Pancreas (tissue), 10 donors: ENCODE data around the gene TAF3. TPM values are rescaled to one million over a fixed set of nuclear protein-coding genes. Genes with fewer than 3 reads are reported as not detected.

Source experiments
- ATAC-seq, 4 donors: fragments of 200-7000 bp; cut with Tn5 transposase; one replicate each; pipeline versions ENCODE4 v1.8.0 to v1.9.1; 2020; ENCODE audit warnings: mild to moderate bottlenecking in 4 of 4, moderate library complexity in 4 of 4
- DNase-seq, 6 donors: peaks; one replicate each; pipeline ENCODE4 v3.0.0-alpha.2; 2020
- FAIRE-seq: peaks from 2 replicates; lab custom pipeline; 2012; peaks lifted over from hg19 to GRCh38; lab: Jason Lieb, UNC
- H3K27ac ChIP-seq, 4 donors: fragments of 200-600 bp; sonication (generic); 1 replicate in 3 of 4; 2 replicates in 1 of 4; pipeline versions ENCODE4 v1.5.0 to v1.8.0; 2020
- H3K27me3 ChIP-seq, 4 donors: fragments of 200-600 bp; one replicate each; pipeline ENCODE4 v1.8.0; 2021
- H3K36me3 ChIP-seq, 3 donors: fragments of 200-600 bp; sonication (generic) in 1 of 3; one replicate each; pipeline versions ENCODE4 v1.5.0 to v1.8.0; 2020 to 2021
- H3K4me1 ChIP-seq, 3 donors: fragments of 200-600 bp; one replicate each; pipeline ENCODE4 v1.8.0; 2021
- H3K4me3 ChIP-seq, 4 donors: fragments of 200-600 bp; sonication (generic) in 2 of 4; one replicate each; pipeline versions ENCODE4 v1.5.0 to v1.8.0; 2020 to 2021
- H3K9me3 ChIP-seq, 4 donors: fragments of 200-600 bp; one replicate each; pipeline ENCODE4 v1.8.0; 2021
- CTCF ChIP-seq, 4 donors: fragments of 200-600 bp; sonication (generic) in 3 of 4; IDR thresholded peaks; one replicate each; pipeline versions ENCODE4 v1.5.0 to v1.8.0; 2021; ENCODE audit warnings: antibody characterized with exemption in 4 of 4
- WGBS, 2 donors: extraction: QIAGEN DNeasy Blood & Tissue Kit; methylation state at CpG; one replicate each; pipeline ENCODE4 v1.1.7; 2013; 5-methylcytosine and 5-hydroxymethylcytosine counted together
- intact Hi-C, 3 donors: fragments of 100-400 bp; cut with DNase I; formaldehyde crosslinking; loops; one replicate each; pipeline versions ENCODE4 v1.11.1 to v1.14.2; 2022
- polyA plus RNA-seq, 2 donors: library from polyadenylated mRNA; stranded (reverse); fragments of 200-250 nt; gene quantifications; one replicate each; pipeline ENCODE4 v1.2.3, GENCODE V29; 2013
- total RNA-seq, 6 donors: library from RNA; stranded (reverse); fragmentation: NEBNext Ultra II Directional in 4 of 6; extraction: Animal tissue kit (Norgen Biotek cat#: 25700) in 4 of 6; gene quantifications; one replicate each; pipeline versions ENCODE4 v1.2.1 to v1.2.4, GENCODE V29; 2021 to 2023
- donor health status: healthy with polysubstance abuse.
- donor health status: DM: no; HTN: no; CAD: no; lungs with moderate emphysema.
- donor health status: DM: no; HTN: no; CAD: no.
- donor health status: control.
- donor health status: control.
- donor health status: Bipolar disorder and iron deficiency.
- donor health status: DM: yes; HTN: yes; CAD: no.
- donor health status: DM: no; HTN: no; CAD: no.
- donor health status: DM: no; HTN: no; CAD: no.
- donor health status: DM: yes; HTN: yes; CAD: no.

TAF3 gene
- total and polyA plus RNA-seq, 8 donors: 2.9 to 5.8 (median 4.0) TPM

GRCh38 chr10:8047452-8048280 lies 229.4 kb downstream of the TAF3 start:
- no peak for FAIRE-seq
- Histone ChIP-seq H3K27me3 (peaks cover 0 to 92% (median 36%) of the 10 kb centered on the region in 4 donors), H3K4me1 (peaks cover 14 to 32% (median 24%) of the 10 kb centered on the region in 3 donors), H3K4me3 (no peak overlapping the region), H3K9me3 (no peaks in the 10 kb centered on the region), H3K36me3 (no peaks in the 10 kb centered on the region), H3K27ac (no peak overlapping the region)
- 5 to 6% methylated on average over 29 to 30 of the region's 30 CpGs for WGBS, 2 donors
- no peak for TF ChIP-seq CTCF (IDR thresholded peaks at IDR 0.05)
- DNase-seq: no peak
- no peak for ATAC-seq
- intact Hi-C loops: no loop called here

- no peak for ATAC-seq
- no peak overlapping the region for H3K4me3 ChIP-seq
- TF ChIP-seq CTCF (IDR thresholded peaks at IDR 0.05): no peak
- no peak for DNase-seq
- H3K36me3 ChIP-seq: no peaks in the 10 kb centered on the region
- H3K9me3 ChIP-seq: no peaks in the 10 kb centered on the region
- no peak overlapping the region for H3K27ac ChIP-seq
- FAIRE-seq: no peak
- intact Hi-C loops: no loop called here
- peaks cover 17 to 37% (median 24%) of the 10 kb centered on the region in 3 donors for H3K4me1 ChIP-seq
- 8 to 9% methylated on average over 27 to 29 of the region's 29 CpGs for WGBS, 2 donors
- H3K27me3 ChIP-seq: peaks cover 0 to 91% (median 34%) of the 10 kb centered on the region in 4 donors
Measured at GRCh38 chr10:8048281-8049008, 230.1 kb downstream of the TAF3 start.

- H3K27me3 ChIP-seq: peaks cover 0 to 87% (median 31%) of the 10 kb centered on the region in 4 donors
- intact Hi-C loops: no loop called here
- DNase-seq (peak in 1 of 6 donors; percentile 63), FAIRE-seq (no peak), ATAC-seq (no peak)
- no peaks in the 10 kb centered on the region for H3K36me3 ChIP-seq
- no peak for TF ChIP-seq CTCF (IDR thresholded peaks at IDR 0.05)
- H3K4me3 ChIP-seq: peak overlapping the region in 2 of 4 donors; percentile 34 to 51
- H3K27ac ChIP-seq: no peak overlapping the region
- WGBS, 2 donors: 5% methylated on average over 48 to 51 of the region's 51 CpGs
- no peaks in the 10 kb centered on the region for H3K9me3 ChIP-seq
- H3K4me1 ChIP-seq: peaks cover 24 to 45% (median 24%) of the 10 kb centered on the region in 3 donors
Measured at GRCh38 chr10:8049045-8049864, 230.9 kb downstream of the TAF3 start.

- no peak for TF ChIP-seq CTCF (IDR thresholded peaks at IDR 0.05)
- no peak for FAIRE-seq
- 1 to 2% methylated on average over 60 to 68 of the region's 68 CpGs for WGBS, 2 donors
- no peak overlapping the region for H3K27ac ChIP-seq
- no peaks in the 10 kb centered on the region for H3K9me3 ChIP-seq
- no peaks in the 10 kb centered on the region for H3K36me3 ChIP-seq
- H3K4me1 ChIP-seq: peaks cover 21 to 40% (median 30%) of the 10 kb centered on the region in 3 donors
- H3K27me3 ChIP-seq: peaks cover 0 to 81% (median 33%) of the 10 kb centered on the region in 4 donors
- peak overlapping the region; percentile 10 to 51 (median 24) for H3K4me3 ChIP-seq
- intact Hi-C loops: no loop called here
- no peak for DNase-seq
- ATAC-seq: no peak
Measured at GRCh38 chr10:8049865-8050555, 231.7 kb downstream of the TAF3 start.
